GM19468 (cell line): ENCODE data around the gene ME1.
"Not testable (repeated sequence)": the region's sequence is repeated elsewhere in the genome, so short reads cannot be mapped to it uniquely, and the experiment has no call there.

ENCODE experiments used
- ATAC-seq: cut with Tn5 transposase; IDR thresholded peaks from one replicate; pipeline ENCODE4 v1.9.1; 2021; ENCODE audit warnings: mild to moderate bottlenecking, moderate library complexity, moderate number of reproducible peaks; ENCODE audit not compliant: unreplicated experiment; ENCODE audit errors: extremely low read depth

ME1 gene

DNA sequence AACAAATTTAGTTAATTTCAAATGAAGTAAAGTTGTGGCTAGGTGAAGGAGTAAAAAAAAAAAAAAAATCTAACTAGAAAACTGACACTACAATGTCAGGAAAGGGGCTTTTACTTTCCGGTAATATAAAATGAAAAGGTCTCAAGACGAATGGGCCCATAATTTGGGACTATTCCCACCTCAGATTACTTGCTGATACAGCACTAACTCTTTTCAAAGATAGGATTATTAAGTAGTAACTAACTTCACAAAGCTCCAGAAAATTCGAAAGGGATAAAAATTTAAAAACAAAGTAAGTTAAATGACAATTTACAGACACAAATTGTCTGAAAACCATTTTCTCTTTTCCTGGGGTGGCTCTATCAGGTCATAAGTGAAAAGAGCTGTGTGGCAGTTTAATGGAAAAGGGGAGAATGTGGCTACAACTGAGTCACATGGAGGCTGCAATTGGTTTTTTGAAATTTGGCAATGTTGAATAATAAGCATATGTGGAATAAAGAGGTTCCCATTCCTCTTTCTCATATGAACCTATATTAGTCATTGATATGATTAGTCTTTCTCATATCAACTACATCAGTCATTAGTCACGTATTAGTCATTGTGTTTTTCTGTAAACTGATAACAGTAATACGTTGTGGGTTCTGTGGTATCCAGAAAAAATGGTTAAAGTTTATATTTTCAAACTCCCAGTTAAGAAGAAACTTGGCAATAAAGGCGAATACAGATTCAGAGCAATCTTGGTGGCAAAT is 159.7 kb downstream of the ME1 start:
- ATAC-seq: peak; percentile 66

- ATAC-seq: no peak
These were observed 165.5 kb downstream of the ME1 start for GRCh38 chr6:83265384-83265783.

GRCh38 chr6:83260577-83260976 is 170.3 kb downstream of the ME1 start:
- ATAC-seq: no peak

- no peak for ATAC-seq
These were observed 172.3 kb downstream of the ME1 start for GRCh38 chr6:83258517-83258916.

DNA sequence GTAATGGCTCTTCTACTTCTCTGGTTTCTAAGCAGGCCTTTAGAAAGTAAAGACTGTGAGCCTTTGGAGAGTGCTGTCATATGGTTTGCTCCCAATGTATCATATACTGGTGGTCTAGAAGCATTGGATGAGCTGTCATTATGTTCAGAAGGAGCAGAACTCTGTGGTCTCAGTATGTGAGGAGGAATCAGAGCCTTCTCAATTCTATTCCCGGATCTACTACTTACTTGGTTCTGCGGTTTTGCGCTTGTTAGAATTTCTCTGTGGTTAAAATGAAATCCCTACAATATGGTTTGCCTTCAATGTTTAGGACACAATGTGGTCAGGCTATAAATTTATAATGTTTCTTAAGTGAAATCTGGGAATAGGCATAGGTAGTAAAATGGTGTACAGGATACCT is 173.1 kb downstream of the ME1 start:
- ATAC-seq: no peak

DNA sequence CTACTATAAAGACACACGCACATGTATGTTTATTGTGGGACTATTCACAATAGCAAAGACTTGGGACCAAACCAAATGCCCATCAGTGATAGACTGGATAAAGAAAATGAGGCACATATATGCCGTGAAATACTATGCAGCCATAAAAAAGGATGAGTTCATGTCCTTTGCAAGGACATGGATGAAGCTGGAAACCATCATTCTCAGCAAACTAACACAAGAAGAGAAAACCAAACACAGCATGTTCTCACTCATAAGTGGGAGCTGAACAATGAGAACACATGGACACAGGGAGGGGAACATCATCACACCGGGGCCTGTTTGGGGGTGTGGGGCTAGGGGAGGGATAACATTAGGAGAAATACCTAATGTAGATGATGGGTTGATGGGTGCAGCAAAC is 174.1 kb downstream of the ME1 start:
- ATAC-seq: not testable (repeated sequence)

DNA sequence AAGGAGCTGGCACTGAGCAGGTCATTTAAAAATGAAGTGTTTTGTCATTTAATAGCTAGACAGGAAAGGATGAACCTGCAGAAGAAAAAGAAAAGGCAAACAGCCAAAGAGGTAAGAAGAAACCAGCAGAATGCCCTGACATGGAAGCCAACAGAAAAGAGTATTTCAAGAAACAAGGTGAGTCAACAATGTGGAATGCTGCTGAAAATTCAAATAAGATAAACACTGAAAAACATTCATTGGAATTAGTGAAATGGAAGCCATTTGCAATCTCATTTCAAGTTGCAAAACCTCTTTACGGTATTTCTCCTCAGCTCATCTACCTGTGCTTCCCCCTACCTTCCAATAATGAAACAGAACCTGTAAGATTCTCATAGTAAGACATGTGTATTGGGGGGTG is 178.1 kb downstream of the ME1 start:
- ATAC-seq: no peak

GRCh38 chr6:83250235-83250634 is 180.6 kb downstream of the ME1 start:
- ATAC-seq: no peak

GRCh38 chr6:83247471-83247870 is 183.4 kb downstream of the ME1 start:
- ATAC-seq: no peak

- no peak for ATAC-seq
These were observed 199.7 kb downstream of the ME1 start for GRCh38 chr6:83231146-83231545.

DNA sequence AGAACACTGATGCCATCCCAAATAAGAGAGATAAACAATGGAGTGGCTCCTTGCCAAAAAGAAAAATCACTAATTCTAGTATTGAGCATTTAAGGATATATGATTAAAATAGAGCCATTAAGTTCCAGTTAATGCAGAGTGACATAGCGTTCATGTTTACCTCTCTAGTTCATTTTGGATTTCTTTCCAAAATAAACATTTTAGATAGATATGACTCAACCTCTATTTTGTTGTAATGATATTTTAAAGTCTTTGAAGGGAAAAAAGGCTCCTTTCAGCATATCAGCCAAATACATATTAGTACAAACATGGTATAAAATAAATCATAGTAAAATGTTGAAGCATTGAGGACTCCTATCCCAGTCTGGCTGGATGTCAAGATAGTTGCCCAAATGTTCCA is 204.3 kb downstream of the ME1 start:
- no peak for ATAC-seq

- no peak for ATAC-seq
These were observed 208.9 kb downstream of the ME1 start for GRCh38 chr6:83221889-83222479.

DNA sequence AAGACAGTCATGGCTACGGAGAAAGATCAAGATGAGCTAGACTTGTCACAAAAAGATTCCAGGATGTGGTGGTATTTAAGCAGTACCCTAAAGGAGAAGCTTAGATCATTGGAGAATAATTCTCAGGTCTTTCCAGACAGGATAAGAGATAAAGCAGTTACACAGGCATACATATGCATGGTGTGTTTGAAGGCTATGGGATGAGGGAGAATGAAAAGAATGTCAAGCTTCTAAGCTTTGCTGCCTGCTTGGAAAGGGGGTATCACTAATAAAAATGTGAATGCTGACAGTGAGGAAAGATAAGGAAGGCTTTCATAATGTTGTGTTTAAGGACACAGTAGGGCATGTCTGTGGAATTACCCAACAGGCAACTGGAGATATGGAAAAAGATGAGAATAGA is 209.6 kb downstream of the ME1 start:
- no peak for ATAC-seq

GRCh38 chr6:83220121-83220520 is 210.7 kb downstream of the ME1 start:
- ATAC-seq: no peak

DNA sequence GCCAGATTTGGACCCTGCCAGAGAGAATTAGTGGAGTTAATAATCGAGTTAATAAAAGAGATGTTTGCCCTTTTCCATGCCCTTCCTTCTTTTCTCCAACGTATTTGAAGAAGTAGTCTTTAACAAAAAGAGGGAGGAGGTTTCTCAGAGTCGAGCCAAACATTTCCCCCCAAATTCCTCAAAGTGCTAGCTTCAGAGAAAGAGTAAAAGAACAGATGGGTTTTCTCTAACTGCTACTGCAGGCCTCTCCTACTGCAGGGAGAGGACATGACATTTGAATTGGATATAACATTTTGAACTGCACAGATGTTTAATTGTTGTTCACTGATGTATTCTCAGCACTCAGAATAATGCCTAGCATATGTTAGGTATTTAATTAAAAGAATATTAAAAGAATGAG is 212.2 kb downstream of the ME1 start:
- ATAC-seq: no peak

GRCh38 chr6:83216806-83217205 is 214.0 kb downstream of the ME1 start:
- no peak for ATAC-seq

- peak; percentile 99 for ATAC-seq
These were observed 215.5 kb downstream of the ME1 start for GRCh38 chr6:83215131-83216047.

DNA sequence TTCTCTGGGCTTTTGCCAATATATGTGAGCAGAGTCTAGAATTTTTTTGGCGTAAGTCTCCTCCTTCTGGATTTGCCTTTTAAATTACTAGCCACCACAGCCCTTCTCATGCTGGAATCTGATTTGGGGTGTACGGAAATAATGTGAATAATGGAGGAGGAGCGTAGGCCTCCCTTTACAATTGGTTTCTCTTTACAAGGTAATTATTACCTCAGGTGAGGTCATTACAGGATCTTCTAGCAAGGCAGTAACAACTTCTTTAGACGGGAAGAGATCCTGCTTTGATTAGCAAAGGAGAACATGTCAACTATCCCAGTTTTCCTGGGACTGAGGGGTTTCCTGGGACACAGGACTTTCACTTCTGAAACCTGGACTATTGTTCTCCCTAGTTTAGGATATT is 228.8 kb downstream of the ME1 start:
- ATAC-seq: no peak

- no peak for ATAC-seq
These were observed 231.0 kb downstream of the ME1 start for GRCh38 chr6:83199863-83200225.

DNA sequence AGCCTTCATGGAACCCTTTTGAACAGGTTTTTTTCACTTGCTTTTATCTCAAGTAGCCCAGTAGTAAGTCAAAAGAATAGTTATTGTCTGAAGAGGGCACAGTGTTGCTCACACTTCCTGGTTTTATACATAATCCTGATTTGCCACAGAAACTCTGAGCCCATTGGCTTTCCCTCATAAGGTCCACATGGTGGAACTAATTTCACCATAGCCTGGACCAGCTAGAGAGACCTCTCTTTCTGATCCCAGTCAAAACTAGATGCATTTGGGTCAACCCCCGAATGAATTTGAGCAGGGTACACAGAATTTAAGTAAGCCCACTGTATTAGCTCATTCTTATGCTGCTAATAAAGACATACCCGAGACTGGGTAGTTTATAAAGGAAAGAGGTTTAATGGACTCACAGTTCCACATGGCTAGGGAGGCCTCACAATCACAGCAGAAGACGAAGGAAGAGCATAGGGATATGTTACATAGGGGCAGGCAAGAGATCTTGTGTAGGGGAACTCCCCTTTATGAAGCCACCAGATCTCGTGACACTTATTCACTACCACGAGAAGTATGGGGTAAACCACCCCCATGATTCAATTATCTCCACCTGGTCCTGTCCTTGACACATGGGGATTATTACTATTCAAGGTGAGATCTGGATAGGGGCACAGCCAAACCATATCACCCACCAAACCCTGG is 231.5 kb downstream of the ME1 start:
- no peak for ATAC-seq
